Measurements from ENCODE around the gene RAB5IF. TPM values are rescaled to one million over a fixed set of nuclear protein-coding genes. Genes with fewer than 3 reads are reported as not detected.

The RAB5IF gene
- total and polyA plus RNA-seq, 2 of the 13 experiments (the other 11 are each of a cell fraction or from before 2014, with no cell fraction given): 261 to 305 TPM

DNA sequence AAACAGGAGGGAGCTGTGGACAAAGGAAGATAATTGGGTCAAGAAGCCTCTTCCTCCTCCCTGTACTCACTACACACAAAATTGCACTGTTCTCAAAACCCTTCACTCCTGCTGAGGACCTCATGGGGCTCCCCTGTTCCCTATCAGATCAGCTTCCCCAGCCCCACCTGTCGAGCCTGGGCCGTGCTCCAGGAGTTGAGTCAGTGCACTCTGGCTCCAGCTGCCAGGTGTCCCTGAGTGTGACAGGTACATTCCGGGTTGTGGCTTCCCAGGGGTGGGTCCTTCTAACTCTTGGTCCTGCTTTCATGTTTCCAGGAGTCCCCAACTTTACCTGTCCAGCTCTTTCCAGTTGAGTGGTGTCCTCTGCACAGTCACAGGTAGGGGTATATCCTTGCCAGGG lies 8.4 kb downstream of the RAB5IF start (continued):
- TF ChIP-seq CCDC6 (CRISPR knock-in tag; IDR thresholded peaks at IDR 0.05): no peak
- TF ChIP-seq ZNF530 (CRISPR knock-in tag; IDR thresholded peaks at IDR 0.05; ENCODE audit: low read depth): no peak
- peak; percentile 55 for TF ChIP-seq AGO2 (optimal IDR thresholded peaks at IDR 0.05; ENCODE audit: low read depth, low read length)
- TF ChIP-seq POLR2A (IDR thresholded peaks at IDR 0.05; ENCODE audit: insufficient read depth in 1 of 2, low read depth in 2 of 2, low read length in 2 of 2): peak in 1 of 2 experiments; percentile 38; a peak in 2 of 4 replicates
- TF ChIP-seq POLR2G (IDR thresholded peaks at IDR 0.05; ENCODE audit: low read depth, low read length): peak; percentile 34; the same call in 1 of the 2 replicates
- TF ChIP-seq ZNF747 (CRISPR knock-in tag; IDR thresholded peaks at IDR 0.05; ENCODE audit: borderline replicate concordance): no peak
- TF ChIP-seq RBM22 (optimal IDR thresholded peaks at IDR 0.05; ENCODE audit: low read length): peak; percentile 3

DNA sequence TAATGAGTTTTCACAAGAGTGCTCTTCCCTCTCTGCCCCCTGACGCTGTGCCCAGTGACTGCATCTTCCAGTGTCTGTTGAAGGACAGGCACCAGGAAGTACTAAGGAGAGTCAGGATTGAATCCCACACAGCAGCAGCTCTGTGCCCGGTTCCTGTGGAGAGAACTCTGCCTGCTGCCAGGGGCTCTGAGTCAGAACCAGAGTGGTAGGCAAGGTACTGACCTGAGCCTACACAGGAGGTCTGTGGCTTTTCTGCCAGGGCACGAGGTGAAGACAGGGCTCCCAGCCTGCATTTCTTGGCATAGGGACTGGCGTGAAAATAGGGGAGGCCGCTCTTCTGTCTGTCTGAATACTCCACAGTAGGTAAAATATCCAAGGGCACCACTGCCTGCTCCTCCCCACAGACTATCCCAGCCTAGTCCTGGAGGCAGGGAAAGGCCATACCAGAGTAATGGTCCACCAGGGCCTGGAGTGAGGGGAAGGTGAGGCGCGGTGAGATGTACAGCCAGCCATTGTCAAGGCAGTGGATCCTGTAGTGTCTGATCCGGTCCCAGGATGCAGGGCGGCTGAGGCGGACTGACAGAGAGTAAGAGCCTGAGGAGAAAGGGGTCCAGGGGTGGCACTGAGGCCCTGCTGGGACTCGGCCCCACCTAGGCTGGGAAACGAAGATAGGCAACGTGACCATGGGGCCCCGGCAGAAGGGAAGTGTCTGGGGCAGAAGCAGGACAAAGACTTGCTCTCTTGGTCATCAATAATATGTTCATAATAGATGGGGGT lies 9.4 kb downstream of the RAB5IF start:
- intact Hi-C loops (cut with micrococcal nuclease; ENCODE audit: unreplicated experiment) (no loop called here), in situ Hi-C loops (cut with HindIII; ENCODE audit: extremely low pct_ligation_motif_present, low pct_unique_long_range_greater_than_20kb) (loop anchor here (5.0 kb wide), 1 partner anchor 137 kb away; no protein-coding TSS in a partner anchor)
- H3K9ac ChIP-seq (ENCODE audit: insufficient read depth, low read depth, low read length): no peak overlapping the region
- no peak overlapping the region for H2AFZ ChIP-seq (ENCODE audit: low read length)
- no peaks in the 10 kb centered on the region for H3K4me1 ChIP-seq (ENCODE audit: insufficient read depth, low read length)
- FAIRE-seq (no peak), ATAC-seq (peak; percentile 13), DNase-seq (ENCODE audit: low spot score) (no peak)
- H3K4me2 ChIP-seq (ENCODE audit: low read depth, low read length): no peak overlapping the region
- ChIA-PET CTCF (ENCODE audit: low intra/inter-chr PET ratio, low total read pairs) (no interaction called here), POLR2A (interaction anchor here (1.0 to 1.7 kb wide), 4 partner anchors 9 to 33 kb away, joined by 3 to 9 read pairs (median 6); partner anchors contain the start of gene RAB5IF)
- H3K9me3 ChIP-seq (ENCODE audit: low read length): no peaks in the 10 kb centered on the region
- H3K4me3 ChIP-seq (replicated peaks in 1 of 3; ENCODE audit: insufficient read depth in 1 of 3, low read depth in 2 of 3, low read length in 3 of 3): no peak overlapping the region
- no TSS peak for BruUV-seq (replicated peaks)
- 99% methylated on average over 14 of the region's 14 CpGs for WGBS (ENCODE audit: low lambda C conversion rate)
- H3K27ac ChIP-seq (ENCODE audit: extremely low read length, insufficient read depth, low read length): no peak overlapping the region
- H4K20me1 ChIP-seq (ENCODE audit: insufficient read depth, low read length): 0 out of 2 replicates have a peak, but pooled peaks cover 2% of the 10 kb centered on the region
- peaks cover 16 to 43% of the 10 kb centered on the region in 2 experiments for H3K36me3 ChIP-seq (replicated peaks in 1 of 2; ENCODE audit: control insufficient read depth in 1 of 2, insufficient read depth in 2 of 2, low read length in 2 of 2)
- H3K79me2 ChIP-seq (ENCODE audit: insufficient read depth, low read length): no peaks in the 10 kb centered on the region
- no peaks in the 10 kb centered on the region for H3K27me3 ChIP-seq (ENCODE audit: control insufficient read depth in 1 of 2, insufficient read depth in 2 of 2, low read length in 2 of 2)
- TF ChIP-seq JUN (CRISPR knock-in tag; IDR thresholded peaks at IDR 0.05) (no peak), AGO2 (optimal IDR thresholded peaks at IDR 0.05; ENCODE audit: low read depth, low read length) (peak; percentile 64), PREB (CRISPR knock-in tag; IDR thresholded peaks at IDR 0.05) (no peak), ETV5 (CRISPR knock-in tag; IDR thresholded peaks at IDR 0.05; ENCODE audit: borderline replicate concordance) (peak; percentile 31; the same call in 1 of the 2 replicates), RBM22 (optimal IDR thresholded peaks at IDR 0.05; ENCODE audit: low read length) (peak; percentile 36), REPIN1 (CRISPR knock-in tag; IDR thresholded peaks at IDR 0.05; ENCODE audit: borderline replicate concordance, low read depth) (no peak), ZHX1 (CRISPR knock-in tag; IDR thresholded peaks at IDR 0.05; ENCODE audit: low read depth) (0 out of 2 replicates have a peak, but pooled peaks have one; percentile 24), ZNF768 (CRISPR knock-in tag; IDR thresholded peaks at IDR 0.05) (peak; percentile 20; the same call in 1 of the 2 replicates), POLR2G (IDR thresholded peaks at IDR 0.05; ENCODE audit: low read depth, low read length) (peak; percentile 53; the same call in 1 of the 2 replicates), SAP130 (CRISPR knock-in tag; IDR thresholded peaks at IDR 0.05; ENCODE audit: low read depth) (no peak), GPN1 (CRISPR knock-in tag; IDR thresholded peaks at IDR 0.05; ENCODE audit: borderline replicate concordance) (no peak), NFYB (CRISPR knock-in tag; IDR thresholded peaks at IDR 0.05) (no peak)
- TF ChIP-seq, protein P1, sequence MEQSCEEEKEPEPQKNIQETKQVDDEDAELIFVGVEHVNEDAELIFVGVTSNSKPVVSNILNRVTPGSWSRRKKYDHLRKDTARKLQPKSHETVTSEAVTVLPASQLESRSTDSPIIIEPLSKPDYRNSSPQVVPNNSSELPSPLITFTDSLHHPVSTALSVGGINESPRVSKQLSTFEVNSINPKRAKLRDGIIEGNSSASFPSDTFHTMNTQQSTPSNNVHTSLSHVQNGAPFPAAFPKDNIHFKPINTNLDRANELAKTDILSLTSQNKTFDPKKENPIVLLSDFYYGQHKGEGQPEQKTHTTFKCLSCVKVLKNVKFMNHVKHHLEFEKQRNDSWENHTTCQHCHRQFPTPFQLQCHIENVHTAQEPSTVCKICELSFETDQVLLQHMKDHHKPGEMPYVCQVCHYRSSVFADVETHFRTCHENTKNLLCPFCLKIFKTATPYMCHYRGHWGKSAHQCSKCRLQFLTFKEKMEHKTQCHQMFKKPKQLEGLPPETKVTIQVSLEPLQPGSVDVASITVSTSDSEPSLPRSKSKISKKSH (CRISPR knock-in tag; IDR thresholded peaks at IDR 0.05; ENCODE audit: borderline replicate concordance): 0 out of 2 replicates have a peak, but pooled peaks have one; percentile 30

Data from HepG2 (cell line).